Neural progenitor cell (in vitro differentiated cells): Measurements from ENCODE around the gene DENND5B. TPM values are rescaled to one million over a fixed set of nuclear protein-coding genes. Genes with fewer than 3 reads are reported as not detected.

Experiments used
- DNase-seq: peaks from one replicate; pipeline ENCODE4 v3.0.0-alpha.2; 2016; ENCODE audit warnings: low spot score
- H2AFZ ChIP-seq: fragments of 200-600 bp; sonication (generic); replicated peaks from 2 replicates; pipeline ENCODE4 v1.6.1; 2016; ENCODE audit warnings: antibody characterized with exemption
- H3F3A ChIP-seq: fragments of 200-600 bp; sonication (generic); 2 replicates; pipeline ENCODE4 v1.6.1; 2016; ENCODE audit warnings: antibody characterized with exemption, low read depth
- H3K27ac ChIP-seq: fragments of 200-600 bp; sonication (generic); 2 replicates; pipeline ENCODE4 v1.5.1; 2016; ENCODE audit warnings: mild to moderate bottlenecking
- H3K27me3 ChIP-seq: fragments of 200-600 bp; sonication (generic); 2 replicates; pipeline ENCODE4 v1.6.1; 2016; ENCODE audit warnings: mild to moderate bottlenecking, moderate library complexity
- H3K36me3 ChIP-seq: fragments of 200-600 bp; sonication (generic); 2 replicates; pipeline ENCODE4 v1.5.1; 2016
- H3K4me1 ChIP-seq: fragments of 200-600 bp; sonication (generic); 2 replicates; pipeline ENCODE4 v1.6.1; 2016; ENCODE audit warnings: mixed run types
- H3K4me2 ChIP-seq: fragments of 200-600 bp; sonication (generic); 2 replicates; pipeline ENCODE4 v1.6.1; 2016
- H3K4me3 ChIP-seq: fragments of 200-600 bp; sonication (generic); 2 replicates; pipeline ENCODE4 v1.5.1; 2016
- H3K79me2 ChIP-seq: fragments of 200-600 bp; sonication (generic); 2 replicates; pipeline ENCODE4 v1.6.1; 2016; ENCODE audit warnings: low read depth
- H3K9ac ChIP-seq: fragments of 200-600 bp; sonication (generic); 2 replicates; pipeline ENCODE4 v1.6.1; 2016
- H3K9me3 ChIP-seq: fragments of 200-600 bp; sonication (generic); 2 replicates; pipeline ENCODE4 v1.5.1; 2016; ENCODE audit warnings: low read depth
- H4K20me1 ChIP-seq: fragments of 200-600 bp; sonication (generic); 2 replicates; pipeline ENCODE4 v1.6.1; 2016; ENCODE audit warnings: low read depth
- H3K27ac Mint-ChIP-seq: 3 replicates; pipeline ENCODE4 v1.8.0; 2021; ENCODE audit warnings: mixed read lengths
- H3K27me3 Mint-ChIP-seq: 2 replicates; pipeline ENCODE4 v1.8.0; 2022; ENCODE audit warnings: low read depth, mild to moderate bottlenecking, inconsistent platforms, moderate library complexity, mixed read lengths; ENCODE audit not compliant: insufficient read depth
- H3K36me3 Mint-ChIP-seq: 3 replicates; pipeline ENCODE4 v1.8.0; 2021; ENCODE audit warnings: mixed read lengths
- H3K4me1 Mint-ChIP-seq: 3 replicates; pipeline ENCODE4 v1.8.0; 2021; ENCODE audit warnings: mixed read lengths
- H3K4me3 Mint-ChIP-seq: 3 replicates; pipeline ENCODE4 v1.8.0; 2021; ENCODE audit warnings: mild to moderate bottlenecking, moderate library complexity, mixed read lengths
- H3K9me3 Mint-ChIP-seq: 3 replicates; pipeline ENCODE4 v1.8.0; 2020; ENCODE audit warnings: mixed read lengths
- CTCF ChIP-seq: fragments of 200-600 bp; sonication (generic); IDR thresholded peaks from 2 replicates; pipeline ENCODE4 v1.5.1; 2017; ENCODE audit warnings: antibody characterized with exemption, mild to moderate bottlenecking
- EZH2 ChIP-seq: fragments of 200-600 bp; sonication (generic); IDR thresholded peaks from 2 replicates; pipeline ENCODE4 v1.6.1; 2017; ENCODE audit warnings: antibody characterized with exemption, mild to moderate bottlenecking, moderate library complexity
- EZH2phosphoT487 ChIP-seq: fragments of 200-600 bp; sonication (generic); IDR thresholded peaks from 2 replicates; pipeline ENCODE4 v1.6.1; 2017; ENCODE audit warnings: antibody characterized with exemption
- total RNA-seq: library from RNA; depleted of rRNA; stranded (reverse); fragments of >200 nt; gene quantifications from 2 replicates; pipeline ENCODE4 v1.2.3, GENCODE V29; 2015; ENCODE audit warnings: low replicate concordance

Gene DENND5B
- total RNA-seq, 1 donor from 2014 or later = 24.2 TPM

GRCh38 chr12:31456562-31456961 lies 134.4 kb downstream of the DENND5B start:
- Histone ChIP-seq H4K20me1 (no peaks in the 10 kb centered on the region), H3K4me3 (no peak overlapping the region), H3K36me3 (no peaks in the 10 kb centered on the region), H2AFZ (no peak overlapping the region), H3K4me1 (no peaks in the 10 kb centered on the region), H3K9ac (no peak overlapping the region), H3F3A (no peaks in the 10 kb centered on the region), H3K27me3 (no peaks in the 10 kb centered on the region), H3K79me2 (no peaks in the 10 kb centered on the region), H3K27ac (no peak overlapping the region), H3K9me3 (no peaks in the 10 kb centered on the region), H3K4me2 (no peak overlapping the region)
- Mint-ChIP-seq H3K4me3 (no peak overlapping the region), H3K9me3 (no peaks in the 10 kb centered on the region), H3K27ac (no peak overlapping the region), H3K27me3 (no peaks in the 10 kb centered on the region), H3K36me3 (peaks cover 42% of the 10 kb centered on the region), H3K4me1 (no peaks in the 10 kb centered on the region)
- no peak for DNase-seq
- TF ChIP-seq EZH2phosphoT487 = no peak
- no peak for TF ChIP-seq EZH2
- no peak for TF ChIP-seq CTCF

- no peak for DNase-seq
- no peaks in the 10 kb centered on the region for H4K20me1 ChIP-seq
- no peaks in the 10 kb centered on the region for H3K27me3 ChIP-seq
- no peak overlapping the region for H3K4me3 Mint-ChIP-seq
- no peak overlapping the region for H2AFZ ChIP-seq
- H3K79me2 ChIP-seq = no peaks in the 10 kb centered on the region
- TF ChIP-seq EZH2phosphoT487 (no peak), CTCF (no peak), EZH2 (no peak)
- no peak overlapping the region for H3K4me2 ChIP-seq
- peaks cover 2% of the 10 kb centered on the region for H3K4me1 Mint-ChIP-seq
- H3K4me1 ChIP-seq = no peaks in the 10 kb centered on the region
- H3K27ac ChIP-seq = no peak overlapping the region
- H3K9ac ChIP-seq = no peak overlapping the region
- no peaks in the 10 kb centered on the region for H3K9me3 ChIP-seq
- peaks cover 2% of the 10 kb centered on the region for H3K27me3 Mint-ChIP-seq
- H3F3A ChIP-seq = peaks cover 9% of the 10 kb centered on the region
- no peak overlapping the region for H3K27ac Mint-ChIP-seq
- H3K9me3 Mint-ChIP-seq = no peaks in the 10 kb centered on the region
- H3K36me3 ChIP-seq = no peaks in the 10 kb centered on the region
- H3K36me3 Mint-ChIP-seq = peaks cover 15% of the 10 kb centered on the region
- no peak overlapping the region for H3K4me3 ChIP-seq
These were observed 146.2 kb downstream of the DENND5B start for GRCh38 chr12:31444736-31445135.

GRCh38 chr12:31440586-31440985 lies 150.3 kb downstream of the DENND5B start:
- Mint-ChIP-seq H3K4me3 (no peak overlapping the region), H3K27ac (no peak overlapping the region), H3K4me1 (peaks cover 2% of the 10 kb centered on the region), H3K27me3 (peaks cover 2% of the 10 kb centered on the region), H3K9me3 (no peaks in the 10 kb centered on the region), H3K36me3 (peaks cover 11% of the 10 kb centered on the region)
- no peak overlapping the region for H3K27ac ChIP-seq
- no peak overlapping the region for H3K4me2 ChIP-seq
- no peak overlapping the region for H3K9ac ChIP-seq
- H3K4me3 ChIP-seq = no peak overlapping the region
- H3K36me3 ChIP-seq = no peaks in the 10 kb centered on the region
- no peaks in the 10 kb centered on the region for H3K27me3 ChIP-seq
- no peak for TF ChIP-seq CTCF
- TF ChIP-seq EZH2phosphoT487 = no peak
- no peak overlapping the region for H2AFZ ChIP-seq
- no peaks in the 10 kb centered on the region for H3K79me2 ChIP-seq
- H4K20me1 ChIP-seq = no peaks in the 10 kb centered on the region
- no peaks in the 10 kb centered on the region for H3K9me3 ChIP-seq
- no peaks in the 10 kb centered on the region for H3K4me1 ChIP-seq
- no peak for DNase-seq
- H3F3A ChIP-seq = peaks cover 9% of the 10 kb centered on the region
